ENCODE measurements around the gene RPRML.

Gene RPRML

DNA sequence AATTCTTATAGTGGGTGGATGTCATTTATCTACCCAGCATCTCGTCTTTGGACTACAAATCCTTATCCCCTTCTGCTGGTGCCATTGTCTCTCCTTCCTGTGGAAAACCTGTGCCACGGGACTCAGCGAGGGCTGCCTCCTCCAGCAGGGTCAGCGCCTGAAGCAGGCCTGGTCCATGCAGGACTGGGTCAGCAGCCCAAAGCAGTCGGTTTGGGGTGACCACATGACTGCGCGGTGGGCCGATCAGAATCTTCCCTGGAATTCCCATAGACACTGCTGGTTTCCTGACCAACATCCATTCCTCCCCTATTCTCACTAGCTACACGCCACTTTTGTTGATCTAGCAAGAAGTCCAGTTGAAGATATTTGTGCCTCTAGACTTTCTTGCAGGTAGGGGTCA is 26.9 kb downstream of the RPRML start:
- no peaks in the 10 kb centered on the region for H3K27me3 ChIP-seq (ENCODE audit: control insufficient read depth, insufficient read depth, low read length)
- H3K36me3 ChIP-seq (ENCODE audit: control insufficient read depth, low read depth, low read length): no peaks in the 10 kb centered on the region
- H3K27ac ChIP-seq (ENCODE audit: low read length): no peak overlapping the region
- no peaks in the 10 kb centered on the region for H3K9me3 ChIP-seq (ENCODE audit: control insufficient read depth, low read depth, low read length)
- no peak overlapping the region for H3K9ac ChIP-seq (ENCODE audit: low read length)
- no peaks in the 10 kb centered on the region for H3K4me1 ChIP-seq (ENCODE audit: control insufficient read depth, low read depth, low read length)
- no peak overlapping the region for H3K4me3 ChIP-seq (ENCODE audit: low read length)

GRCh38 chr17:46951706-46952105 is 27.3 kb downstream of the RPRML start:
- Histone ChIP-seq H3K4me3 (ENCODE audit: low read length) (no peak overlapping the region), H3K4me1 (ENCODE audit: control insufficient read depth, low read depth, low read length) (no peaks in the 10 kb centered on the region), H3K9ac (ENCODE audit: low read length) (no peak overlapping the region), H3K27me3 (ENCODE audit: control insufficient read depth, insufficient read depth, low read length) (no peaks in the 10 kb centered on the region), H3K27ac (ENCODE audit: low read length) (no peak overlapping the region), H3K9me3 (ENCODE audit: control insufficient read depth, low read depth, low read length) (no peaks in the 10 kb centered on the region), H3K36me3 (ENCODE audit: control insufficient read depth, low read depth, low read length) (no peaks in the 10 kb centered on the region)

DNA sequence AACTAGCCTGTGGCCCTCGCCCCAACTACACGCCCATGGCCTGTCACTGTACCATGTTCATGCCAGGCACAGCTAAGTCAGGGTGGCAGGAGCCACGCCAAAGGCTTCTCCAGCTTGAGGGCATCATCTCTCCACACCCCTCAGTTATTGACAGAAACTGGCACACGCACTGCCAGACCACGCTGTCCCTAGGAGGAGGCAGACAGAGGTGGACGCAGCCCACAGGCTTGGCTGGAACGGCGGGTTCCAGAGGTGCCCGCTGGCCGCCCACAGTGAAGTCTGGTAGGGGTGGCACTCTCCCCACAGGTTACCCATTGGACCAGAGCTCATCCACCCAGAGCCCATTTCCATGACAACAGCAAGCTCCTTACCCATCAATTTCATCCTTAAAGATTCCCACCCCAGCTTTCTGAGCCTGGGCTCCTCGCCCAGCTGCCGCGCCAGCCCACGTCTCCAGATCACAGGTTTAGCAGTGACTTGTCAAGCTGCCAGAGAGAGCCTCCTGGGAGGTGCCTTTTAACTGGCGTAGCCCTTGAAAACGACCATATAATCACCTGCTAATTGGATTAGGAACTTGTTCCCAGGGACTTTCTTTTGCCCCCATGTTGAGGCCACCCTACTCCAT is 27.9 kb downstream of the RPRML start:
- Histone ChIP-seq H3K9ac (ENCODE audit: low read length) (no peak overlapping the region), H3K36me3 (ENCODE audit: control insufficient read depth, low read depth, low read length) (no peaks in the 10 kb centered on the region), H3K27ac (ENCODE audit: low read length) (no peak overlapping the region), H3K4me1 (ENCODE audit: control insufficient read depth, low read depth, low read length) (no peaks in the 10 kb centered on the region), H3K27me3 (ENCODE audit: control insufficient read depth, insufficient read depth, low read length) (no peaks in the 10 kb centered on the region), H3K9me3 (ENCODE audit: control insufficient read depth, low read depth, low read length) (no peaks in the 10 kb centered on the region), H3K4me3 (ENCODE audit: low read length) (no peak overlapping the region)

DNA sequence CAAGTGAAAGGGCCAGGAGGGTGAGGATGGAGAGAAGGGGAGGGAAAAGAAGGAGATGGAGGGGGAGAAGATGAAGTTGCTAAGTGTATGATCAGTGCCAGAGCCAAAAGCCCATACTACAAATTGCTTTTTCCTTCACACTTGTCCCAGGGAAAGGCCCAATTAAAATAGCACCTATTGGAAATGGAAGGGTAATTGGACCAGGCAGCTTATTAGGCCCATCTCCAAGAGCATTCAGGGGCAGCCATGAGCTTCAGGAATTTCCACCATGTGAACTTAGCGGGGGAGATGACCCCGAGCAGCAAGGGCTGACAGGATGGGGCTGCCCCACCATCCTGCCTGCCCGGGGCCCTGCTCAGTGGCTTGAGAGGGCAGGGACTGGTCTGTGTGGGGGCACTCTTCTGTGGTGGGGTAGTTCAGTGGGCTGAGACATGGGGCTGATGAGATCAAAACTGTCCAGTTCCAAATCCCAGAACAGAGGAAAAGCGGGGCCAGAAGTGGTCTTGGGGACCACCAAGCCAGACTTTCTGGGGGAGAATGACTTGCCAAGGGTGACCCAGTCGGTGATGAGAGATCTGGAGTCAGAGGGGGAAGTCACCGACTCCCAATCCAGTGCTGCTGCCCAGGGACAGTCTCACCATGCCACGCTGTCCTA is 28.6 kb downstream of the RPRML start:
- H3K9ac ChIP-seq (ENCODE audit: low read length): no peak overlapping the region
- H3K4me3 ChIP-seq (ENCODE audit: low read length): no peak overlapping the region
- H3K27me3 ChIP-seq (ENCODE audit: control insufficient read depth, insufficient read depth, low read length): no peaks in the 10 kb centered on the region
- H3K9me3 ChIP-seq (ENCODE audit: control insufficient read depth, low read depth, low read length): no peaks in the 10 kb centered on the region
- no peaks in the 10 kb centered on the region for H3K36me3 ChIP-seq (ENCODE audit: control insufficient read depth, low read depth, low read length)
- peaks cover 4% of the 10 kb centered on the region for H3K4me1 ChIP-seq (ENCODE audit: control insufficient read depth, low read depth, low read length)
- H3K27ac ChIP-seq (ENCODE audit: low read length): no peak overlapping the region

DNA sequence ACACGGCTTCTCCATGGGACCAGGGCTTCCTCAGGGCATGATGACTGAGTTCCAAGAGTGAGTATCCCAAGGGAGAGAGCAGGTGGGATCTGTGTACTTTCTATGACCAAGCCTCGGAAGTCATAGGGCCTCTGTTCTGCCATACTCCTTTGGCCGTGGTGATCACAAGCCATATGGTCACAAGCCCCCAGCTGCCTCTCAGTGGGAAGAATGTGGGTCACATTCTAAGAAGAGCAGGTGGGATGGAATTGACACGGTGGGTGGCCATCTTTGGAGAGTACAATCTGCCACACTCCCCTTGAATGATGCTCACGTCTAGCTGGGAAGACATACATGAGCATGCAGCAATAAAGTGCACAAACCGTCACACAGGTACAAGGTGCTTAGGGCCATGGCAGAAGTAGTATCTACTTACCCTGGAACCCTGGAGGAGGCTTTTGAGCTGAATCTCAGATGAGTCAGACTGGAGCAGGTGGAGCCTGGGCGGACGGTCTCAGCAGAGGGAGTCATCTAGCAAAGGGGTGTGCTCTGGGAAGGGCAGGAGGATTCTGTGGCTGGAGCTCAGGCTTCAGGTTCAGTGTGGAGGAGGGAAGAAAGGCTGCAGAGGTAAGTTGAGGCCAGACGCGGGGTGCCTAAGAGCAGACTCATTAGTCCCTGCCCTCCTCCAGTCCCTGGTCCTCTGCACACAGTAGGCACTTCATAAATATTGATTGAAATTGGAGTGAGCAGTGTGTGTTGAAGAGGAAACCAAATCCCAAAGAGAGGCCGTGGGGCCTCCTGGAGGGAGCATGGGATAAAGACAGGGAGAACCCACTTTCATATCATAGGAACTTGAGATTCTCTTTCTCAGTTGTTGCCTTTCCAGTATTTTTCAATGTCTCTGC is 29.5 kb downstream of the RPRML start:
- Histone ChIP-seq H3K36me3 (ENCODE audit: control insufficient read depth, low read depth, low read length) (no peaks in the 10 kb centered on the region), H3K9ac (ENCODE audit: low read length) (no peak overlapping the region), H3K4me1 (ENCODE audit: control insufficient read depth, low read depth, low read length) (peaks cover 4% of the 10 kb centered on the region), H3K4me3 (ENCODE audit: low read length) (no peak overlapping the region), H3K9me3 (ENCODE audit: control insufficient read depth, low read depth, low read length) (no peaks in the 10 kb centered on the region), H3K27me3 (ENCODE audit: control insufficient read depth, insufficient read depth, low read length) (no peaks in the 10 kb centered on the region), H3K27ac (ENCODE audit: low read length) (no peak overlapping the region)

GRCh38 chr17:46948544-46948943 is 30.5 kb downstream of the RPRML start:
- peaks cover 6% of the 10 kb centered on the region for H3K4me1 ChIP-seq (ENCODE audit: control insufficient read depth, low read depth, low read length)
- H3K36me3 ChIP-seq (ENCODE audit: control insufficient read depth, low read depth, low read length): no peaks in the 10 kb centered on the region
- H3K27ac ChIP-seq (ENCODE audit: low read length): no peak overlapping the region
- no peak overlapping the region for H3K4me3 ChIP-seq (ENCODE audit: low read length)
- no peaks in the 10 kb centered on the region for H3K27me3 ChIP-seq (ENCODE audit: control insufficient read depth, insufficient read depth, low read length)
- no peak overlapping the region for H3K9ac ChIP-seq (ENCODE audit: low read length)
- no peaks in the 10 kb centered on the region for H3K9me3 ChIP-seq (ENCODE audit: control insufficient read depth, low read depth, low read length)

- Histone ChIP-seq H3K9me3 (ENCODE audit: control insufficient read depth, low read depth, low read length) (no peaks in the 10 kb centered on the region), H3K4me1 (ENCODE audit: control insufficient read depth, low read depth, low read length) (peaks cover 15% of the 10 kb centered on the region), H3K27ac (ENCODE audit: low read length) (no peak overlapping the region), H3K9ac (ENCODE audit: low read length) (no peak overlapping the region), H3K36me3 (ENCODE audit: control insufficient read depth, low read depth, low read length) (no peaks in the 10 kb centered on the region), H3K27me3 (ENCODE audit: control insufficient read depth, insufficient read depth, low read length) (no peaks in the 10 kb centered on the region), H3K4me3 (ENCODE audit: low read length) (no peak overlapping the region)
These were observed 31.8 kb downstream of the RPRML start for GRCh38 chr17:46947216-46947615.

DNA sequence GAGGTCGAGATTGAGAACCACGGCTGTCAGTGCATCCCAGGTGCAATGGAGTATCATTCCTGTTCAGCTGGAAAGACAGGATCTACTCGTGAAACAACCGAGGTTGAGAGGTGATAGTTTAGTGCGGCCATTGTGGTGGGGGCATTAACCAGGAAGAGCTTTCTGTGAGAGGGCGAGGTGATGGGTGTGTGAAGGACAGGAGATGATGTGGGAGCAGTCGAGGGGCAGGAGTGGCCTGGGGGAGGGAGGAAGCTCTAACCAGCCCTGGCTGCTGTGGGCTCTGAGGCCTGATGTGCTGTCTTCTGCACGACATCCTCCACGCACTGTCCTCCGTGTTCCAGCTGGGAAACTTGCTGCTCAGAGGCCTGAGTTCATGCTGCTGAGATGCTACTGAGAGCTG is 34.1 kb downstream of the RPRML start:
- Histone ChIP-seq H3K27ac (ENCODE audit: low read length) (no peak overlapping the region), H3K4me3 (ENCODE audit: low read length) (no peak overlapping the region), H3K9ac (ENCODE audit: low read length) (no peak overlapping the region), H3K4me1 (ENCODE audit: control insufficient read depth, low read depth, low read length) (peaks cover 15% of the 10 kb centered on the region), H3K36me3 (ENCODE audit: control insufficient read depth, low read depth, low read length) (peaks cover 5% of the 10 kb centered on the region), H3K9me3 (ENCODE audit: control insufficient read depth, low read depth, low read length) (no peaks in the 10 kb centered on the region), H3K27me3 (ENCODE audit: control insufficient read depth, insufficient read depth, low read length) (no peaks in the 10 kb centered on the region)

- H3K36me3 ChIP-seq (ENCODE audit: control insufficient read depth, low read depth, low read length): peaks cover 16% of the 10 kb centered on the region
- H3K9me3 ChIP-seq (ENCODE audit: control insufficient read depth, low read depth, low read length): no peaks in the 10 kb centered on the region
- no peak overlapping the region for H3K4me3 ChIP-seq (ENCODE audit: low read length)
- H3K27ac ChIP-seq (ENCODE audit: low read length): no peak overlapping the region
- H3K27me3 ChIP-seq (ENCODE audit: control insufficient read depth, insufficient read depth, low read length): no peaks in the 10 kb centered on the region
- no peak overlapping the region for H3K9ac ChIP-seq (ENCODE audit: low read length)
- H3K4me1 ChIP-seq (ENCODE audit: control insufficient read depth, low read depth, low read length): peaks cover 15% of the 10 kb centered on the region
These were observed 35.3 kb downstream of the RPRML start for GRCh38 chr17:46943501-46944393.

DNA sequence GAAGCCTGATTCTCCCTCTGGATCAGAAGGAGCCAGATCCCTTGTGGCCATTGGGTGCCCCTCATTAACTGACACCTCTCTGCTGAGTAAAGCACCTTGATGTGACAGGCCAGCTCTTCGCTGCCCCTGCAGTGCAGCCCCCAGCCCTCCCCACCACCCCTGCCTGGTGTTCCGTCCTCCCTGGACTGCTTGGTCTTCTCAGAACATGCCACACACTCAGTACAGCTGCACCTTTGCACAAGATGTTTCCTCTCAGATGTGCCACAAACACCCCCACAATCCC is 35.9 kb downstream of the RPRML start:
- Histone ChIP-seq H3K9me3 (ENCODE audit: control insufficient read depth, low read depth, low read length) (no peaks in the 10 kb centered on the region), H3K27ac (ENCODE audit: low read length) (no peak overlapping the region), H3K27me3 (ENCODE audit: control insufficient read depth, insufficient read depth, low read length) (no peaks in the 10 kb centered on the region), H3K4me1 (ENCODE audit: control insufficient read depth, low read depth, low read length) (peaks cover 15% of the 10 kb centered on the region), H3K4me3 (ENCODE audit: low read length) (no peak overlapping the region), H3K36me3 (ENCODE audit: control insufficient read depth, low read depth, low read length) (peaks cover 22% of the 10 kb centered on the region), H3K9ac (ENCODE audit: low read length) (no peak overlapping the region)

Data from iPS-18a (cell line).